Dermis microvascular lymphatic vessel endothelial cell (primary cell): Measurements from ENCODE around the gene KPRP. TPM values are rescaled to one million over a fixed set of nuclear protein-coding genes. Genes with fewer than 3 reads are reported as not detected.

Source experiments
- DNase-seq, 2 donors: peaks; one replicate each; pipeline versions ENCODE4 v3.0.0 to v3.0.0-alpha.2; 2010; ENCODE audit warnings: low read depth in 2 of 2
- total RNA-seq: library from RNA; depleted of rRNA; stranded (reverse); fragments of >200 nt; gene quantifications from 2 replicates; pipeline ENCODE4 v1.2.1, GENCODE V29; 2014

KPRP gene, protein sequence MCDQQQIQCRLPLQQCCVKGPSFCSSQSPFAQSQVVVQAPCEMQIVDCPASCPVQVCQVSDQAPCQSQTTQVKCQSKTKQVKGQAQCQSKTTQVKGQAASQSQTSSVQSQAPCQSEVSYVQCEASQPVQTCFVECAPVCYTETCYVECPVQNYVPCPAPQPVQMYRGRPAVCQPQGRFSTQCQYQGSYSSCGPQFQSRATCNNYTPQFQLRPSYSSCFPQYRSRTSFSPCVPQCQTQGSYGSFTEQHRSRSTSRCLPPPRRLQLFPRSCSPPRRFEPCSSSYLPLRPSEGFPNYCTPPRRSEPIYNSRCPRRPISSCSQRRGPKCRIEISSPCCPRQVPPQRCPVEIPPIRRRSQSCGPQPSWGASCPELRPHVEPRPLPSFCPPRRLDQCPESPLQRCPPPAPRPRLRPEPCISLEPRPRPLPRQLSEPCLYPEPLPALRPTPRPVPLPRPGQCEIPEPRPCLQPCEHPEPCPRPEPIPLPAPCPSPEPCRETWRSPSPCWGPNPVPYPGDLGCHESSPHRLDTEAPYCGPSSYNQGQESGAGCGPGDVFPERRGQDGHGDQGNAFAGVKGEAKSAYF
- not detected in 2 replicates for total RNA-seq

DNA sequence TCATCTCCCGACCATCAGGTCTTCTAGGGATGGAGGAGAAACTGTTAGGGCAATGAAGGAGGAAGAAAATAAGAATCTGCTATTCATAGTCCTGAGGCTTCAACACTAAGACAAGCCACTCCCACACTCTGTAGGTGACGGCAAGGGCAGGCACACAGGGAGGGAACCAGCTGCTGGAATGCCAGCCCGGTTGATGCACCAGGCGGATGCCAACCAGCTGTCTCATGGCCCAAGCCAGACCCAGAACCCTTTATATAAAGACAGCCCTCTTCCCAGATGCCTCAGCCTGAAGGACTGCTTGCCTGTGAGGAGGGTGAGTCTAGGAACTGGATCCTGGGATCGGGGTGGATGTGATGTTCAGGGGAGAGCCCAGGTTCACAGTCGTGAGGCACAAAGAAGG lies at the start of gene KPRP:
TSS of gene KPRP (plus strand) at position 279 of the 400 bp plus-strand sequence. CDS start 1,564 bp downstream, outside the sequence.
- no peak for DNase-seq

DNA sequence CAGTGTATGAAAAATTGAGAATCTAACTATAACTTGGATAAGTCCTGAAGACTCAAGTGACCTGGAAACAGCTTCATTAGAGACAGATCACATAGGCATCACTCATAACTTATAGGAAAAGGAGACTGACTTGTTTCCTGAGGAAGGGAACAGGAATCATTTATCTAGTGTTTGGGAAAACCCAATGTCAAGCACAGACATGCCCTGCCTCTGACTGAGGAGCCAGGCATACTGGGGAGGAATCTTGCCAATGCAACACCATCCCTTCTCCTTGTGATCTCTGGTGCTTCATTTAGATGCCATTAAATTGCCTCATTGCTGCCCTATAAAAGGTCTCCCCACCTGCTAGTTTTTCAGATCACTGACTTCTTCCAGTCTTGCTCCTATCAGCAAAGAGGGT lies 39.6 kb upstream of the KPRP start:
- no peak for DNase-seq

DNA sequence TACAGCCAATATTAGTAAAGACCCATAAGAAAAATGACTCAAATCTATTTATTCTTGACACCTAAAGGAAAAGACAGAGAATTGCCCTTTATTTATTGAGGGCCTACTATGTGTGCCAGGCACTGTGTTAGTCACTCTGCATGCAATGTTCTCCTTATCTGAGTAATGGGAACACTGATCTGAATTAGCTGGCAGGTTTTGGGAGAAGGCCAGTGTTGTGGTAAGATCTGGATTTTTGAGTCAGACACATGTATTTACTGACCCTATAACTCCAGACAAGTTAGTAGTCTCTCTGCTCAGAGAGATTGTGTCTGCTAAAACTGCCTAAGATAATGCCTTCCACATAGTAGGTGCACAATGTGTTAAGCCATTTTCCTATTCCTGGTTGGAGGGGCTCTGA lies 32.6 kb upstream of the KPRP start:
- DNase-seq, result no peak

DNA sequence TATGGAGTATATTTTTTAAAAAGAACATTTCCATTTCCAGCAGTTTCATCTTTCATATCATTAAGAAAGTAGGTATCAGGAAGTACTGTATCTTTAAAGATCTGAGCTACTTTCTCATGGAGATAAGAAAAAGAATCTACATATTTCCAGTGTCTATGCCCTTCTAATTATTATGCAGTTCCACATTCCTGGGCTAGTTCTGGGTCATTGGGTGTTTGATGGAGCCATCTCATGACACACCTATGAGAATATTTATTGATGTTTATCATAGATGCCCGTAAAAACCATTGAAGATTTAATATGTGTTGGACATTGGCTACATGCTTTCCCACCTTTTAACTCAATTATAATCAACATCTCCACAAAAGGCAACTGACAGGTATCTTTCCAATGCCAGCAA lies 28.8 kb upstream of the KPRP start:
- DNase-seq, result no peak

DNA sequence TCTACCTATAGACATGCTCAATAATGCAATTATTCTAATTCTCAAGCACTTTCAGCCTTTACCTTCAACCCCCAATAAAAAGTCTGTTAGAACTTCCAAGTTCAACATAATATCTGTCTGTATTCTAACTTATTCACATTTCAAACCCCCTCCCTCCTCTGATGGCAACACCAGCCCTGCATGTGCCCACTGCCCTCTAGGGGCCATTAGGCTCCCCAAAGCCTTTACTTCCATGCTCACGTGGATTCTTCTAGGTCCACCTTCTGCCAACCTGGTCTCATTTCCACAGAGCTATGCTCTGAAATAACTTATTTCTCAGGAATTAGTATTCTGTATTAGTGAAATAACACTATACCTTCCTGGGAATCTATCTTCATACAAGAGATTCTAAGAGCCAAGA lies 22.2 kb upstream of the KPRP start:
- no peak for DNase-seq

DNA sequence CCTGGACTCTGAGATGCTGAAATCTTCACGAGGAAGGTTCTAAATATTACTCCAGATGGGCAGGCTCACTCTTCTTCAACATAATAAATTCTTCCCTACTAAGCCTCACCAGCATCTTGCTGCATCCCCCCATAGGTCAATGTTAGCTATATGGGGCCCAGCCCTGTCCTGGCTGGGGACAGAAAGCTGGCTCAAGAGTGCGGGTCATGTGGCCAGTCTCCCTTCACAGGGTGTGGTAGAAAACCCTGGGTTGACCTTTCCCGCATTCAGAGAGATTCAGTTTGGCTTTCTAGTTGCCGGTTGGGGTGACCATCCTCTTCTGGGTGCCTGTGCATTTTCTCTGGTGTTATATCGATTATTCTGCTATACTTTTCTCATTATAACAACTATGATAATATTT lies 19.8 kb upstream of the KPRP start:
- no peak for DNase-seq

DNA sequence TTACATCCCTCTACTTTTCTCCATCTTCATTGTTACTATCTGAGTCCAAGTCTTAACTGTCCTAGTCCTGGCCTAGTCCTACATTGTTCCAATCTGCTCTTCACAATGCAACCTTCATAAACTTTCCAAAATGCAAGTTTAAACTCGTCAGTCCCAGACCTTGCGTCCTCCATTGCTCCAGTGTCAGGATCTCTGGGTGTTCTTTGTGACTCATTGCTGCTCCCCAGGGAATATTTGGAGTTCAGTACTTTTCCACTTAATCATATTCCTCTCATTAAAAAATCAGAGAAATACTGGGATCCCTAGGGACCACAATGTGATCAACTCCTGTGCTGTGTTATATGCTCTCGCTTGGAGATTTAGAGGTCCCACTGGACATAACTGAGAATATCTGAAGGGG lies 18.0 kb upstream of the KPRP start:
- no peak for DNase-seq

DNA sequence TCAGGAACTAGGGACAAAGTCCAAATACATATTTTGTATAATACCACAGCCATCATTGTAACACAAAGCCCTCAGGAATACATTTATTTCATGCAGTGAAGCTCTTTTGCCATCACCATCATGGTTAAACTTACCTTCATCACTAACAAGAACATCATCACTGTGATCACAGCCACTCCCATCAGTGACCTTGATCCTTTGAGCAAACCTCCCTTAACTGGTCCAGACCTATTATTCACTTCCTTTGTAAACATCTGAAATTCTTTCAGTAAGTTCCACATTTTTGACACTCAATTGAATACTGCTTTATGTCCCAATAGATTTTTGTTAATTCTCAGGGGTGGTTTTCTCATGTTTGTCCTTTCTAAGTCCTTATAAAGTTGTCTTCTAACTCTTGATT lies 16.2 kb upstream of the KPRP start:
- DNase-seq, result no peak

DNA sequence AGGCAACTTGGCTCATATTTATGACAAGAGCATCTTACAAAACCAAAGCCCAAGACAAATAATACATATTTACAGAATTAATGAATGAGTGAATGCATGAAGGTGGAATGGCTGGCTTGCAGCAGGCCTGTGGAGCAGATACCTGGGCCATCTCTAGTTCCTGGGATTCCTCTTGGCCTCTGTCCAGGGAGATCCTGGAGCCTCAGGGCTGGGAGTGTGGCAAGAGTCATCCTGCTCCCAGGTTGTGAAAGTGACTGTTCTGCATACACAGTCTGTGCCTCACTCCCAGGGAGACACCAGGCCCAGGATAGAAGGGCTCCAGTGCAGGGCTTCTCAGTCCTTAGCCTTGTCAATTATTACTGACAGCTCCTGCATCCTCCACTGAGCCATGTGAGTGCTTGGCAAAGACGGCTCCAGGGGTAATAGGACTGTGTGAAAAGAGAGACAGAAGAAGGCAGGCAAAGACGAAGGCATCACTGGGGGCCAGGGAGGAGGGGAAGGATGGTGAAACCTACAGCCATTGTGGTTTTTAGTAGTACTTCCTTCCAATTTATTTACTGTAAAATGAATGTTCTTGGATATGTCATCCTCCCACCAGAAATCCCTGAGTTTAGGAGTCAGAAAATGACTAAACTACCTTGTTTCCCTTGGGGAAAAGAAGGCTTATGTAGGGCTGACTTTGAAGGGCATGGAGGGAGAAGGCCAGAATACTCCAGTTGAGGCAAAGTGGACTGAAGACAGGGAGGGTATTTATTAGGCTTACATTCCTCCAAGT lies 14.3 kb upstream of the KPRP start:
- DNase-seq, result no peak

DNA sequence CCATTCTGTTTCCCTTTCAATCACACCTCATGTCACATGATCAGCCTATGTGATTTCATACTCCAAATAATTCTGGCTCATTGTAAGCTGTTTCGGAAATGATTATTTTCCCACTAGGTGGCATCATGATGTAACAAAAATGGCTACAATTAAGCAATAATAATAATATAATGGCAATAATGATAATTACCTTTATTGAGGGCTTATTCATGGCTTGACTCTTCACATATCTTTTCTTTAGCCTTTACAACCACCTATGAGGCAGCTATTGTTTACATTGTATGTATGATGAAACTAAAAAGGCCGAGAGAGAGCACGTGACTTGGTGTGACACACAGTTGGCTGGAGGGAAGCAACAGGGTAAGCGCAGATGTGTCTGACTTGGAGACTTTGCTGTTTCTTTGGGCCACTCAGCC lies 12.5 kb upstream of the KPRP start:
- DNase-seq, result peak in 1 of 2 donors; percentile 10

DNA sequence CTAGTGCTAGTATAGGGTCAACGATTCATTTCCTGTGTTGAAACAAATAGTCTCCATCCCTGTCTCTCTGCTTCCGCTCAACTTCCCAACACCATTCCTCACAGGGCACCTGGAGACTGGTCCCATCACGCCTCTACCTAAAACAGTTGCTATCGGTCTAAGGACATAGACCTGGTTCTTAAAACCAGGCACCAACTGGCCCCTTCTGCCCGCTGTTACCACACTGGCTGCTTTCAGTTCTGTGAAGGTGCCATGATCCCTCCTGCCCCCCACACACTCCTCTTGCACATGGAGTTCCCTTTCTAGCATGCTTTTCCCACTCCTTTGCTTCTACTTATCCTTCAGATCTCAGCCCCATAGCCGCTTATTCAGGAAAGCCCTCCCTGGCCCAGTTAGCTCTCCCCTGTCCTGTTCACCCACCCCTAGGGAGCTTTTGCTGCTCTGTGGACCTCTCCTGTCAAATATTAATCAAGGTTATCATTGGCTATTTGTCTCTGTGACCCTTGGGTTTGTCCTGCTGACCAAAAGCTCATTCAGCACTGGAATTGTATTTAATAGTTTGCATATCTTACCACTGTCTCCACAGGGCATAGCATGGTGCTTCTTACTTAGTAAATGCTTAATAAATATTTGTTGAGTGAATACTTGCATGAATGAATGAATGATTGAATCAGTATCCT lies 11.9 kb upstream of the KPRP start:
- DNase-seq, result no peak

DNA sequence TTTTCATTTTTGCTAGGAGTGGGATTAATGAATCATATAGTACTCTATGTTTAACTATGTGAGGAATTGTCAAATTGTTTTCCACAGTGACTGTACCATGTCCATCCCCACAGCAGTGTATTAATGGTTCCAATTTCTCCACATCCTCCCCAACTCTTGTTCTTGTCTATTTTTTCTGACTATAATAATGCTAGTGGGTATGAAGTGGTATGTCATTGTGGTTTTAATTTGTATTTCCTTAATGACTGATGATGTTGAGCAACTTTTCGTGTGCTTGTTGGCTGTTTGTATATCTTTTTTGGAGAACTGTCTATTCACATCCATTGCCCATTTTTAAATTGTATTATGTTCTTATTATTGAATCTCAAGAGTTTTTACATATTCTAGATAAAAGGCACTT lies 10.0 kb upstream of the KPRP start:
- no peak for DNase-seq

DNA sequence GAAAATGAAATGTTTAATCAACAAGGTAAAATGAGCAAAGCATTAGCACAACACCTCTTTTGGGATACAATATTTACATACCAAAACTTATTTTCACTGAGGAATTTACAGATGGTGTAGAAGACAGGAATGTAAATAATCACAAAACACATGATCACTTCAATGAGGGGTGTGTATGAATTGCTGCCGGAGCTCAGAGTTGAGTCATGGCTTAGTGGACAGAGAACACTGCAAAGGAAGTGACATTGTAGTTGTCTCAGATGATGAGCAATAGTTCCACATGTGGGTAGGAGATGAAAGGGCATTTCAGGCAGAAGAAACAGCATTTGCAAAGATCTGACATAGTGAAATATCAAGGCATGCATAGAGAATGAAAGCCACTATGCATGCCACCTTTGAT lies 5.6 kb upstream of the KPRP start:
- DNase-seq, result no peak

DNA sequence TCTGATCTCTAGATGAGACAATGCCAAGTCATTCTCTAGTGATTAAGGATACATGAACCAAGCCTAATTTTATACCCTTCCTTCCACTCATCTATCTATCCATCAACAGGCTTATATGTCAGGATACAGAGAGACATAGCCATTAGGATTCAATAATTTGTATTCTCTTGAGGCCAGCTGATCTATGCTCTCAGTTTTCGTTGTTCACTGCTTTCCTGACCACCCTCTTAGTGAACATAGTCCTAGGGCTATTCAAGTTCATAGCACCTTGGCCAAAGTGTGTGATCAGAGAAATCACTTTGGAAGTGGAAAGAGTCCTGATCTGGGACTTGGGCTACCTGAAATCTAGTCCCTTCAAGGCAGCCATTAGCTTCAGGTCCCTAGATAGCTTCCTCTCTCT lies 4.2 kb upstream of the KPRP start:
- DNase-seq, result no peak

DNA sequence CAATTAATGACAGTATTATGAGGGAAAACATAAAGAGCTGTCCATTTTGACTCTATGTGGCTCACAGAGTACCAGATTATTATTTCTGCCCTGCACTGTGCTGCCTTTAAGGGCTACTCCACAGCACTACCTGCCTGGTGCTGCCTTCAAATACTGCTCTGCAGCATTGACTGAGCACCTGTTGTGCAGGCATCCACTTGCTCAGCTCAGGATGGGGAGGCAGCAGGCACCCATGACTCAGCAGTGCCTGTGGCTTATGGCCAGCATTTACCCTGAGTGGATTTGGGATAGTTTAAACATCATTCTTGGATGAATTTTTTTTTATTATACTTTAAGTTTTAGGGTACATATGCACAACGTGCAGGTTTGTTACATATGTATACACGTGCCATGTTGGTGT lies 953 bp upstream of the KPRP start:
- no peak for DNase-seq

DNA sequence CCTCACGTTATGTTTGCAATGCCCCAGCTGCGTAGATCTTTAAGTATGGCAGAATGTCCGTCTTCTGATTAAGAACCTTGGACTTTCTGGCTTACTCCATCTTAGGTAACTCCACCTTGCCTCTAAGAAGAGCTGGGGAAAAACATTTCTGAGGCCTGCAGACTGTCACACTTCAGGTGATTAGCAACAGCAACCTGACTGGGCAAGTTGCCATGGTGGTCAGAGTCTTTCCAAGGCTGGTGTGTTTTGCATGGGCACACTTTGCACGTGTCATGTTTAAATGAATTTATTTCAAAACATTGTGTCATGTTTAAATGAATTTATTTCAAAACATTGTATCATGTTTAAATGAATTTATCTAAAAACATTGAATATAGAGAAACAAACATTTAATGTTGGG lies 811 bp downstream of the KPRP start:
- DNase-seq, result no peak

DNA sequence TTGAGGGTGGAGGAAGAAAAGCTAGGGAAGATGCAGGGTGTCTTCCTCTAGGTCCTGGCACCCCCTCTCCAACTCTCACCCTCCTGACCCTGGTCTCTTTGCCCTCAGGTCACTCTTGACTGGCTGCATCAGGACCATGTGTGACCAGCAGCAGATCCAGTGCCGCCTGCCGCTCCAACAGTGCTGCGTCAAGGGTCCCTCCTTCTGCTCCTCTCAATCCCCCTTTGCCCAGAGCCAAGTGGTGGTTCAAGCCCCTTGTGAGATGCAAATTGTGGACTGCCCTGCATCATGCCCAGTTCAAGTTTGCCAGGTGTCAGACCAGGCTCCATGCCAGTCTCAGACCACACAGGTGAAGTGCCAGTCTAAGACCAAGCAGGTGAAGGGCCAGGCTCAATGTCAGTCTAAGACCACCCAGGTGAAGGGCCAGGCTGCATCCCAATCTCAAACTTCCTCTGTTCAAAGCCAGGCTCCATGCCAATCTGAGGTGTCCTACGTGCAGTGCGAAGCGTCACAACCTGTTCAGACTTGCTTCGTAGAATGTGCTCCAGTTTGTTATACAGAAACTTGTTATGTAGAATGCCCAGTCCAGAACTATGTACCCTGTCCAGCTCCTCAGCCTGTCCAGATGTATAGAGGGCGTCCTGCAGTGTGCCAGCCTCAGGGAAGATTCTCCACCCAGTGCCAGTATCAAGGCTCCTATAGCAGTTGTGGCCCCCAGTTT lies 1.8 kb downstream of the KPRP start:
- no peak for DNase-seq

DNA sequence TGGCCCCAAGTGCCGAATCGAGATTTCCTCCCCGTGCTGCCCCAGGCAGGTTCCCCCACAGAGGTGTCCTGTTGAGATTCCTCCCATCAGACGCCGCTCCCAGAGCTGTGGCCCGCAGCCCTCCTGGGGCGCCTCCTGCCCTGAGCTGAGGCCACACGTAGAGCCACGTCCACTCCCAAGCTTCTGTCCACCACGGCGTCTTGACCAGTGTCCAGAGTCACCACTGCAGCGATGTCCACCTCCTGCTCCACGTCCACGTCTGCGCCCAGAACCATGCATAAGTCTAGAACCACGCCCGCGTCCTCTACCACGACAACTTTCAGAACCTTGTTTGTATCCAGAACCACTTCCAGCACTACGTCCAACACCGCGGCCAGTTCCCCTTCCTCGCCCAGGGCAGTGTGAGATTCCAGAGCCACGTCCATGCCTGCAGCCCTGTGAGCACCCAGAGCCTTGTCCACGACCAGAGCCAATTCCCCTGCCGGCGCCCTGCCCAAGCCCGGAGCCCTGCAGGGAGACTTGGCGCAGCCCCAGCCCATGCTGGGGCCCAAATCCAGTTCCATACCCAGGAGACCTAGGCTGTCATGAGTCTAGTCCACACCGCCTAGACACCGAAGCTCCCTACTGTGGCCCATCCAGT lies 2.8 kb downstream of the KPRP start:
- no peak for DNase-seq

DNA sequence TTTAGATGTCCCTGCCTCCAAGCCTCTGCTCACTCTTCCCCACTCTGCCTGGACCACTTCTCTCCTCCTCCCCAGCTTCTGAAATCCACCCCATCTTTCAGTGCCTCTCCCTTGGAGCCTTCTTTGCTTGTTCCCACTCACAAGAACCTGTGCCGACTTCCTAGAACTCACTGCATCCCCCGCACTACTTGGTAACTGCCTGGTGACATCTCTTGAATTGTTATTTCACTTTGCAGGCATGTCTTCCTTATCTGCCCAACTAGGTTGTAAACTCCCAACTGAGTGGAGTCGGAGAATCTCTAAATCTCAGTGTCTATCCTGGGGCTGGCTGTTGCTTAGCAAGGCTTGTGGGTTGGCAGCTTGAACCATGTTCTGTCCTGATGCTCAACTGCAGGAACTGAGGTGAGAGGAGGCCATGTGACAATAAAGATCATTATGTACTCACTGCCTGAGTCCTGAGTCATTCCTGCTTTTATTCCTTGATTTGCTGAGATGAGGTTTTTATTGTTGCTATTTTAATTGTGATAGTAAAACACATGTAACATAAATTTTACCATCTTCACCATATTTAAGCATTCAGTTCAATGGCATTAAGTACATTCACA lies 3.9 kb downstream of the KPRP start:
- DNase-seq, result no peak

DNA sequence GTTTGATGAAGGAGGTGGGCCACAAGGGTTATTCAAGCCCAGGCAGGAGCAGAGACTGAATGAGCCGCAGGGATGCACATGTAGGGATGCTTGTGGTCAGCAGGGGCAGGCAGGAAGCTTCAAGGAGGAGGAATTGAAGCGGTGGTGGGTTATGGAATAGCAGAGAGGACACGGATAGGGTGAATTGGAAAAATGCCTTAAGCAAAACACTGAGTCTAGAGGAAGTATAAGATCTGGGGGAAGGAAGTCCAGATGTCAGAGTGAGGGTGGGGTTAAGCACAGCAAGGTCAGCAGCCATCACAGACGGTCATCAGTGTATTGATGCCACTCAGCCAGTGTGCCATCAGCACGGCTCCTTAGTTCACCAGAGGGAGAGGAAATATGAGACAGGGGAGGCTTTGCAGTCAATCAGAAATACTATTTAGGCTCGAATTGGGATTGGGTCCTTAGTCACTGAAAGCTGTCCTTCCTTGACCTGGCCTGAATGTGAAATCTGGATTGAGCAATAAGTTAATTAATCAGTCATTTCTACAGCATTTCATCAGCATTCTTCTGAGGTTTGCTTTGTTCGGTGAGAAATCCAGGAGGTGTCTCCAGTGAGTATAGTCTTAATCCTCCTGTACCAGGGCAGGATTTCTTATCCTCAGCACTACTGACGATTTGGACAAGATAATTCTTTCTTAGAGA lies 11.2 kb downstream of the KPRP start:
- no peak for DNase-seq
